HG03520 (cell line): Measurements from ENCODE around the gene OR4D10.

Experiments used
- ATAC-seq: cut with Tn5 transposase; IDR thresholded peaks from one replicate; pipeline ENCODE4 v1.9.1; 2021; ENCODE audit warnings: mild to moderate bottlenecking, moderate library complexity; ENCODE audit not compliant: unreplicated experiment

OR4D10 gene

GRCh38 chr11:59523541-59523940 is 50.4 kb downstream of the OR4D10 start:
- no peak for ATAC-seq

GRCh38 chr11:59528711-59529110 is 55.6 kb downstream of the OR4D10 start:
- ATAC-seq, result no peak
